GM21737 (cell line): ENCODE results near the gene HSF4.
A peak's percentile ranks its signal among the peaks of the same experiment; 100 is the strongest.

ENCODE experiments used
- ATAC-seq: cut with Tn5 transposase; IDR thresholded peaks from one replicate; pipeline ENCODE4 v1.9.1; 2021; ENCODE audit warnings: mild to moderate bottlenecking, moderate library complexity; ENCODE audit not compliant: unreplicated experiment

HSF4 gene

DNA sequence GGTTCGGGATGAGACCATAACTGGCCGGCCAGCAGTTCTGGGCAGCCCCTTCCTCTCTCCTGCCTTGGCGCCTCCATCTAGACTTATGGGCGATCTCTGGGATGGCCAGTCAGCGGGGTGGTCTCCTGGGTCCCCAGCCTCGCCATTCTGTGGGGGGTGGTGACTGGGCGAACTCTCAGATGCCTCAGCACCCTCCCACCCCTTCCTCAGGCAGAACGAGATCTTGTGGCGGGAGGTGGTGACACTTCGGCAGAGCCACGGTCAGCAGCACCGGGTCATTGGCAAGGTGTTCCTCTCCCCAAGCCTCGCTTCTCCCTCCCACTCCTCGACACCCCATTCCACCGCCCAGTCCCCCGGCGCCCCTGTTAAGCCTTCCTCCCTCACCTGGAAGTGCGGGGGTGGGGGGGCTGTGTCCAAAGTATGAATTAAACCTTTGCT, 1.6 kb downstream of the HSF4 start:
- ATAC-seq, result no peak

DNA sequence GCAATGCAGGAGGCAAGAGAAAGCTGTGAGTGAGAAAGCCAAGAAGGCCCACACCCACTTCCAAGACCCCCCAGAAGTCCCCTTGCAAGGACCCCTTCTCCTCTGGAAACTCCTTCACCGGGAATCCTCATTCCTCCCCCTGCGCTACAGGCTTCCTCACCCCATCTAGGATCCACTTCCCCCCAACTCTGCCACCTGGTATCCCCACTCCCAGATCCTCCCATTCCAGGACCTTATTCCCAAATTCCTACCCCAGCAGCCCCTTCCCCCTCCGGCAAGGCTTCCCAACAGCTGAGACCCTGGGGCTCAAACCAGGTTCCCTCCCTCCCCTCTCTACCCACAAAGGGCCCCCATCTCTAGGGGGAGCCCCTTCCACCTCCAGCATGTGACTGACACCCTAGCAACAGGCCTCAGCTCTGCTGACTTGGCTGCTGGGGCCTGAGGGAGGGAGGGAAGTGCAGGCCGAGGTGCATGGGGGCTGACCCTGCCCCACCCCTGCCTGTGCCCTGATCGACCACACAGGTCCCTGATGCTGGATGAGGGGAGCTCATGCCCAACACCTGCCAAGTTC, 2.1 kb downstream of the HSF4 start:
- ATAC-seq, result no peak

DNA sequence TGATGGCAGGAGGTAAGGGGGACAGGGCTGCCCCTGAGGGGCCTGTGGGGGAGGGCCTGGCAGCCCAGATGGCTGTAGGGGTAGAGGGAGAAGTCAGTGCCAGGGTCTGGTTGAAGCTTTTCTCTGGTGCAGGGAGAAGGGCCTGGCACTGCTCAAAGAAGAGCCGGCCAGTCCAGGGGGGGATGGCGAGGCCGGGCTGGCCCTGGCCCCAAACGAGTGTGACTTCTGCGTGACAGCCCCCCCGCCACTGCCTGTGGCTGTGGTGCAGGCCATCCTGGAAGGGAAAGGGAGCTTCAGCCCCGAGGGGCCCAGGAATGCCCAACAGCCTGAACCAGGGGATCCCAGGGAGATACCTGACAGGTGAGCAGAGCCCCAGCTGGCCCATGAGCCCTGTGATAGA, 3.0 kb downstream of the HSF4 start:
- no peak for ATAC-seq

DNA sequence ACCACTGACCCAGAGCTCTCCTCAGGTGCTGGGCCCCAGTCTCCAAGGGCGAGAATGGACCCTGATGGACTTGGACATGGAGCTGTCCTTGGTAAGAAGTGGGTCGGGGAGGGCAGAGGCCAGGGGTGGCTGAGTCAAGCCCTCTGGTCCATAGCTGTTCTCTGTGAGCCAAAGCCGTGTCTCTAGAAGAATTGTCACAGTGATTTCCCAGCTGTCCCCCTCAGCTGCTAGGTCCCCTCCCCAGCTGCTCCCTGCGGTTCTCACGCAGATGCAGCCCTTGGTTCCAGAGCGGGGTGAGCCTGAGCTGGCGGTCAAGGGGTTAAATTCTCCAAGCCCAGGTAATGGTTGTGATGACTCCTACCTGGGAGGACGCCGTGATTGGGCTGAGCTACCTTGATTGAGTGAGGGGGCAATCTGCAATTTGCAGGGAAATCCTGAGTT, 4.5 kb downstream of the HSF4 start:
- no peak for ATAC-seq

DNA sequence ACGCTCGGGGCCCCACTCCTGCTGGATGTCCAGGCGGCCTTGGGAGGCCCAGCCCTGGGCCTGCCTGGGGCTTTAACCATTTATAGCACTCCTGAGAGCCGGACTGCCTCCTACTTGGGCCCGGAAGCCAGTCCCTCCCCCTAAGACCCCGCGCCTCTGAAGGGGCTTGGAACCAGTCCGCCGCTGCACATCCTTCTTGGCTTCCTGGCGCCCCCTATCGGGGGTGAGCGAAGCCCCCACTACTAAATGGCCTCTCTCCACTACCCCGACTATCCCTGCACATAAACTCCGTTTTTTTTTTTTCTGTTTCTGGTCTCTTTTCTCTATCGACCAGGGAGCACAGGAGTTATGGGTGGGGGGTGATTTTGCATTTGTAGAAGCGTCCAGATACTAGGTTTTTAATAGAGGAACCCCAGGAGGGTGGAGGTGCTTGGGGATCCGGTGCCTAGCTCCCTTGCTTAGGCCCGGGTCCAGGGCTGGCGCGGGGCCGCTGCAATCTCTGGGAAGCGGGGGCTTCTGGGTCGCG, 5.2 kb downstream of the HSF4 start:
- no peak for ATAC-seq

- peak; percentile 49 for ATAC-seq
Observed at GRCh38 chr16:67170168-67170948, 5.8 kb downstream of the HSF4 start, which contains the start of gene NOL3. Gene NOL3, plus strand, starts transcription at chr16:67170538.

- ATAC-seq, result peak; percentile 2
Observed at GRCh38 chr16:67170949-67171649, 6.6 kb downstream of the HSF4 start.

GRCh38 chr16:67173323-67173722, 8.8 kb downstream of the HSF4 start:
- ATAC-seq, result no peak

DNA sequence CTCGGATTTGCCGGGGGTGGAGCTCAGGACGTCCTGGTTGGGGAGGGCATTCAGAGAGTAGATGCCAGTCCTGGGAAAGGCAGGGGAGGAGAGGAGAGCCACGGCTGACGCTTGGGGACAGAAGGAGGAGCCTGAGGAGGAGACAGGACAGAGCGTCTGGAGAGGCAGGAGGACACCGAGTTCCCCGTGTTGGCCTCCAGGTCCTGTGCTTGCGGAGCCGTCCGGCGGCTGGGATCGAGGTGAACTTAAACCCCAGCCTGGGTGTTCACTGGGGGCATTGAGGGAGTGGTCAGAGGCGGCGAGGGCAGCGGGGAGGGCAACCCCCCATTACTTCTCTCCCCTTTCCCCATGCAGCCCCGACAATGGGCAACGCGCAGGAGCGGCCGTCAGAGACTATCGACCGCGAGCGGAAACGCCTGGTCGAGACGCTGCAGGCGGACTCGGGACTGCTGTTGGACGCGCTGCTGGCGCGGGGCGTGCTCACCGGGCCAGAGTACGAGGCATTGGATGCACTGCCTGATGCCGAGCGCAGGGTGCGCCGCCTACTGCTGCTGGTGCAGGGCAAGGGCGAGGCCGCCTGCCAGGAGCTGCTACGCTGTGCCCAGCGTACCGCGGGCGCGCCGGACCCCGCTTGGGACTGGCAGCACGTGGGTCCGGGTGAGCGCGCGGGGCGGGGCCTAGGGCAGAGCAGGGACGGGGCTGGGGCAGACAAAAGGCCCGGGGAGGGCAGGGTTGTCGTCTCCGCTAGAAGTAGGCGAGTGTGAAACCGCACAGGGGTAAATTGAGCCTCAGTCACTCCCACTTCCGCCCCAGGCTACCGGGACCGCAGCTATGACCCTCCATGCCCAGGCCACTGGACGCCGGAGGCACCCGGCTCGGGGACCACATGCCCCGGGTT, 9.5 kb downstream of the HSF4 start:
- ATAC-seq, result peak; percentile 33

DNA sequence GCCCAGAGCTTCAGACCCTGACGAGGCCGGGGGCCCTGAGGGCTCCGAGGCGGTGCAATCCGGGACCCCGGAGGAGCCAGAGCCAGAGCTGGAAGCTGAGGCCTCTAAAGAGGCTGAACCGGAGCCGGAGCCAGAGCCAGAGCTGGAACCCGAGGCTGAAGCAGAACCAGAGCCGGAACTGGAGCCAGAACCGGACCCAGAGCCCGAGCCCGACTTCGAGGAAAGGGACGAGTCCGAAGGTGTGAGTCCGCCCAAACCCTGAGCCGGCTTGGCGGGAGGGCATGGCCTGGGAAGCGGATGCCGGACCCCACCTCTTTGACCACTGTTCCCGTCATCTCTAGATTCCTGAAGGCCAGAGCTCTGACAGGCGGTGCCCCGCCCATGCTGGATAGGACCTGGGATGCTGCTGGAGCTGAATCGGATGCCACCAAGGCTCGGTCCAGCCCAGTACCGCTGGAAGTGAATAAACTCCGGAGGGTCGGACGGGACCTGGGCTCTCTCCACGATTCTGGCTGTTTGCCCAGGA, 10.2 kb downstream of the HSF4 start:
- ATAC-seq, result no peak

GRCh38 chr16:67176662-67177061, 12.1 kb downstream of the HSF4 start:
- ATAC-seq, result no peak

DNA sequence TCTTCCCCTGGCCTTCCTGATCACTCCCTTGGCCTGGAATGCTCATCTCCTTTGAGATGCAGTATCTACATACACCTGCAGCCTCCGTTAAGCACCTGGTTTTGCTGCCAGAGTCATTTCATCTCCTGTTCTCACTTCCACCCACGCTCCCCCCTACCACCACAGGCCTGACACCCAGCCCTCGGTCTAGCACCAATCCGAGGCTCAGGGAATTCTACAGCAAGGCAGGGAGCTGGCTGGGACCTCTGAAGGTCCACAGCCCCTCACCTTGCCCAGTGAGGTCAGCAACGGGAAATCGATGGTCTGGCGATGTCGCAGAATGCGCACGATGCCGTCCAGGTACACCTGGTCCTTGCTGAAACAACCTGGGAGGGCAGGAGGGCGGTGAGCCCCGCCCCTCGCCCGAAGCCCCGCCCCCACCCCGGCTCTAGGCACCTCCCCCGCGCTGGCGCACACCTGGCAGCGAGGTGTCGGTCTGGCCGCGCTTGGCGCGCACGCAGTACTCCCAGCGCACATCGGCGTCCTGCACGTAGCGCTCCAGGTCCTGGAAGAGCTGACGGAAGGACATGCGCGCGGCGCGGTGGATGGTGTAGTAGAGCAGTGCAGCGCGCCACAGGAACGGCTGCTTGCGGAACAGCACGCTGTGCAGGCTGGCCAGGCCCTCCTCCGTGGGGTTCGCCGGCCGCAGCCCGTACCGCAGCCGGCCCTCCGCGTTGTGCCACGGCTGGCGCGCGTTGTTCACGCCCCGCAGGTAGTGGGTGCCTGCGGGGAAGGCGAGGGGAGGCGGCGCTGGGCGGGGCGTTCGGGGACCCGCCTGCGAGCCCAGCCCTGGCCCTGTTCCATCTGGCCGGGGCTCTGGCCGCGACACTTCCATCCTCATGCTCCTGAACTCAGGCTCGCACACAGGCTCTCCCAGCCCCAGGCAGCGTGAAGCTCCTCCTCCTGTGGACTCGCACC, 13.5 kb downstream of the HSF4 start:
- no peak for ATAC-seq

DNA sequence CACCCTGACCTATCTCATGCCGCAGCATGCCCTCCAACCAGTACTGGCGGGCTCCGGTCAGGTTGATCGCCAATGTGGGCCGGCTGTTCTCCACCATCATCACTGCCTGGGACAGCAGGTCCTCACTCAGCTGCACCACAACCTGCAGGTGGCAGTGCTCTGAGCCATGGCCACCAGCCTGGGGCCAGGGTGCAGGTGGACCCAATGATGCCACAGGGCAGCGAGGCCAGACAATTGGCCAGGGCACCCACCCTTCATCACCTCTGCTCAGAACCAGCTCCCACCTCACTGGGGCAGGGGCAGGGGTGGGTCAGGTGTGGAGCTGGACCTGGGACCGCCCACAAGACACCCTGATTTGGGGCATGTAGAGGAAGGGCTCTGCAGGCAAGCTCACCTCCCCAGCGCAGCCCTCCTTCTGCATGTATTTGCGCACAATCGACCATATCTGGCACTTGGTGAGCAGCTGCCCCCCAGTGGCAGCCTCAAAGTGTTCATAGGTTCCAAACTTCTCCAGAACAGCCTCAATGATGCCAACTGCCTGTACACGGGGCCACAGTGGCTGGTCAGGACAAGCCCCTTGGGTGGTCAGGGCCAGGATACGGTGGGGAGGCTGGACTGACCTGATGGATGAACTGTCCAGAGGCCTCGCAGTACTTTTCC, 15.0 kb downstream of the HSF4 start:
- ATAC-seq, result no peak

DNA sequence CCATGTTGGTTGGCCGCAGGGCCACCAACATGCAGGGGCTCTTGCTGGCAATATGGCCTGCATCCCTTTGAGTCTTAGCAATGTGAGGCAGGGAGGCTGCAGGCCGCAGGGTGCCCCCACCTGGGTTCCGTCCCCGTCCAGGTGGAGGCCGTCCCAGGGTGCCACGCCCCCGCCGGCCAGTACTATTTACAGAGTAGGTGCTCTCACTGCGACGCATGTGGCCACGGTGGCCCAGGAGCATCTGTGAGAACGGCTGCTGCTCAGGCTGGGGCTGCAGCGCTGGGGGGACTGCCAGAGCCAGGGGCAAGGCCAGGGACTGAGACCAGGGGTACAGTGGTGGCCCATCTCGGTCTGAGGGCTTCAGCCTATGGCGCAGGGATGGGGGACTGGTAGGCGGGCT, 15.6 kb downstream of the HSF4 start:
- no peak for ATAC-seq

- no peak for ATAC-seq
Observed at GRCh38 chr16:67181346-67181745, 16.8 kb downstream of the HSF4 start.

GRCh38 chr16:67182288-67182687, 17.7 kb downstream of the HSF4 start:
- no peak for ATAC-seq

GRCh38 chr16:67183284-67183626, 18.7 kb downstream of the HSF4 start:
- no peak for ATAC-seq

- peak; percentile 85 for ATAC-seq
Observed at GRCh38 chr16:67183627-67184452, 19.3 kb downstream of the HSF4 start, which contains the start of gene MATCAP1. Gene MATCAP1, minus strand, starts transcription at chr16:67183963. Its CDS starts 3,353 bp downstream, at chr16:67180610.
